SK-N-SH (cell line): ENCODE measurements around the gene P2RX4. TPM values are rescaled to one million over a fixed set of nuclear protein-coding genes. Genes with fewer than 3 reads are reported as not detected.

Source experiments
- CTCF ChIA-PET: fragments of 300-600, 350-600 bp; formaldehyde crosslinking; extraction: SDS; loops from one replicate; lab custom pipeline; 2021; lab: Yijun Ruan, JAX
- POLR2A ChIA-PET: fragments of 350-600 bp; sonication (Branson Sonifier 250); formaldehyde crosslinking; extraction: SDS; loops from one replicate; lab custom pipeline; 2020; ENCODE audit warnings: antibody characterized with exemption, inconsistent platforms; lab: Yijun Ruan, JAX
- DNase-seq: peaks from one replicate; pipeline ENCODE4 v3.0.0; 2012
- H2AFZ ChIP-seq: fragments of 200-600 bp; sonication (generic); 2 replicates; pipeline ENCODE4 v1.8.1; 2016; ENCODE audit warnings: antibody characterized with exemption, mild to moderate bottlenecking, low read depth
- H3F3A ChIP-seq: fragments of 200-600 bp; sonication (generic); replicated peaks from 2 replicates; pipeline ENCODE3; 2016; ENCODE audit warnings: antibody characterized with exemption, mild to moderate bottlenecking; ENCODE audit not compliant: insufficient read depth
- H3K27ac ChIP-seq, 2 experiments: fragments of 200-500 bp in 1 of 2; fragments of 200-600 bp in 1 of 2; sonication (Bioruptor generic) in 1 of 2; sonication (generic), shearing (Covaris generic) in 1 of 2; 2 replicates each; pipeline versions ENCODE4 v1.5.1 to v1.6.1; 2014 to 2016; ENCODE audit warnings: low read depth in 2 of 2, inconsistent platforms in 1 of 2, low read length in 1 of 2, mild to moderate bottlenecking in 1 of 2, mixed read lengths in 1 of 2
- H3K27me3 ChIP-seq: fragments of 200-600 bp; sonication (generic), shearing (Covaris generic); 2 replicates; pipeline ENCODE4 v1.6.1; 2016; ENCODE audit warnings: mixed run types; ENCODE audit not compliant: insufficient read depth
- H3K36me3 ChIP-seq, 2 experiments: fragments of 200-500 bp in 1 of 2; fragments of 200-600 bp in 1 of 2; sonication (Bioruptor generic) in 1 of 2; sonication (generic) in 1 of 2; replicated peaks in 1 of 2; 2 replicates each; pipeline versions ENCODE3 to v1.5.1; 2014 to 2016; ENCODE audit warnings: low read length in 1 of 2, mild to moderate bottlenecking in 1 of 2; ENCODE audit not compliant: insufficient read depth in 2 of 2, control insufficient read depth in 1 of 2
- H3K4me1 ChIP-seq, 2 experiments: fragments of 200-500 bp in 1 of 2; fragments of 200-600 bp in 1 of 2; sonication (Bioruptor generic) in 1 of 2; sonication (generic), shearing (Covaris generic) in 1 of 2; 2 replicates each; pipeline versions ENCODE4 v1.5.1 to v1.6.1; 2014 to 2016; ENCODE audit warnings: low read depth in 1 of 2, low read length in 1 of 2, mixed run types in 1 of 2; ENCODE audit not compliant: insufficient read depth in 2 of 2, control insufficient read depth in 1 of 2
- H3K4me2 ChIP-seq: fragments of 200-600 bp; sonication (generic), shearing (Covaris generic); 2 replicates; pipeline ENCODE4 v1.6.1; 2017; ENCODE audit warnings: mixed run types
- H3K4me3 ChIP-seq, 2 experiments: fragments of 200-500 bp in 1 of 2; fragments of 200-600 bp in 1 of 2; sonication (Bioruptor generic) in 1 of 2; sonication (generic), shearing (Covaris generic) in 1 of 2; 2 replicates each; pipeline versions ENCODE4 v1.5.1 to v1.8.1; 2014 to 2016; ENCODE audit warnings: low read depth in 2 of 2, inconsistent platforms in 1 of 2, low read length in 1 of 2, mild to moderate bottlenecking in 1 of 2, mixed read lengths in 1 of 2, moderate library complexity in 1 of 2
- H3K79me2 ChIP-seq: fragments of 200-600 bp; sonication (generic); 2 replicates; pipeline ENCODE4 v1.8.1; 2017; ENCODE audit warnings: mild to moderate bottlenecking; ENCODE audit not compliant: insufficient read depth
- H3K9ac ChIP-seq: fragments of 200-600 bp; sonication (generic); 2 replicates; pipeline ENCODE4 v1.6.1; 2017; ENCODE audit warnings: mixed run types
- H3K9me2 ChIP-seq: fragments of 200-600 bp; sonication (generic); 2 replicates; pipeline ENCODE4 v1.6.1; 2017; ENCODE audit warnings: mixed run types
- H3K9me3 ChIP-seq: fragments of 200-600 bp; sonication (generic); 2 replicates; pipeline ENCODE4 v1.6.1; 2017; ENCODE audit warnings: mixed run types, mild to moderate bottlenecking, moderate library complexity
- H4K20me1 ChIP-seq: fragments of 200-600 bp; sonication (generic); 2 replicates; pipeline ENCODE4 v1.6.1; 2017; ENCODE audit warnings: mild to moderate bottlenecking, mixed run types; ENCODE audit not compliant: insufficient read depth
- CHD2 ChIP-seq: fragments of 150-350 bp; IDR thresholded peaks from 2 replicates; pipeline ENCODE4 v1.6.1; 2018; ENCODE audit warnings: low read length; ENCODE audit not compliant: partially characterized antibody
- EP300 ChIP-seq, 2 experiments: IDR thresholded peaks; 2 replicates each; pipeline versions ENCODE4 v1.4.0 to v1.6.1; 2012; ENCODE audit warnings: borderline replicate concordance in 1 of 2, low read depth in 1 of 2, low read length in 1 of 2
- IRF3 ChIP-seq: fragments of 150-350 bp; IDR thresholded peaks from 2 replicates; pipeline ENCODE4 v1.6.1; 2016; ENCODE audit warnings: mild to moderate bottlenecking, low read depth, low read length
- MAX ChIP-seq: IDR thresholded peaks from 2 replicates; pipeline ENCODE4 v1.4.0; 2012; ENCODE audit warnings: low read depth
- NFIC ChIP-seq: IDR thresholded peaks from 2 replicates; pipeline ENCODE4 v1.4.0; 2012; ENCODE audit warnings: borderline replicate concordance
- RAD21 ChIP-seq: IDR thresholded peaks from 2 replicates; pipeline ENCODE4 v1.6.1; 2012; ENCODE audit warnings: mild to moderate bottlenecking, low read length
- RCOR1 ChIP-seq: fragments of 150-350 bp; IDR thresholded peaks from 2 replicates; pipeline ENCODE4 v1.6.1; 2017; ENCODE audit warnings: antibody characterized with exemption, low read length
- TEAD4 ChIP-seq: IDR thresholded peaks from 2 replicates; pipeline ENCODE4 v1.4.0; 2012; ENCODE audit warnings: mild to moderate bottlenecking, borderline replicate concordance; ENCODE audit not compliant: insufficient read depth
- WGBS: methylation state at CpG from one replicate; pipeline ENCODE4 v1.1.6; 2017; ENCODE audit warnings: low lambda C conversion rate; 5-methylcytosine and 5-hydroxymethylcytosine counted together
- polyA plus RNA-seq, 3 experiments: library from polyadenylated mRNA; depleted of rRNA; stranded (reverse); fragments of >200 nt; gene quantifications; 2 replicates each; pipeline ENCODE4 v1.2.3, GENCODE V29; 2012

Gene P2RX4
- polyA plus RNA-seq, 1 of the 3 experiments (the other 2 are of a cell fraction), result 32.2 TPM

- no peak overlapping the region for H3K4me3 ChIP-seq
- no peak overlapping the region for H3K9ac ChIP-seq
- H3K4me1 ChIP-seq, result peaks cover 0 to 4% of the 10 kb centered on the region in 2 experiments; a peak in 1 of 4 replicates
- H3K79me2 ChIP-seq, result no peaks in the 10 kb centered on the region
- no peak overlapping the region for H3K27ac ChIP-seq
- peaks cover 0 to 8% of the 10 kb centered on the region in 2 experiments for H3K36me3 ChIP-seq
- TF ChIP-seq EP300 (IDR thresholded peaks at IDR 0.05; ENCODE audit: borderline replicate concordance in 1 of 2, low read depth in 1 of 2, low read length in 1 of 2) (no peak), IRF3 (no peak), TEAD4 (no peak), NFIC (no peak), CHD2 (no peak)
- TF ChIP-seq, all 33 proteins: peak for 0
- Histone ChIP-seq H3K27me3 (no peaks in the 10 kb centered on the region), H3K9me3 (no peaks in the 10 kb centered on the region), H2AFZ (no peak overlapping the region), H3K4me2 (no peak overlapping the region), H4K20me1 (no peaks in the 10 kb centered on the region), H3K9me2 (no peaks in the 10 kb centered on the region), H3F3A (no peaks in the 10 kb centered on the region)
- 88% methylated on average over 7 of the region's 7 CpGs for WGBS
- CTCF ChIA-PET, result interaction anchor here (3.4 kb wide), 1 partner anchor 10 kb away, joined by 35 read pairs; no protein-coding TSS in a partner anchor
- no peak for DNase-seq
- POLR2A ChIA-PET, result no interaction called here
Measured at GRCh38 chr12:121240062-121240420, 30.1 kb downstream of the P2RX4 start.

GRCh38 chr12:121240484-121241101 lies 30.7 kb downstream of the P2RX4 start:
- DNase-seq, result no peak
- Histone ChIP-seq H2AFZ (no peak overlapping the region), H3K9me2 (no peaks in the 10 kb centered on the region), H3K4me1 (peaks cover 0 to 4% of the 10 kb centered on the region in 2 experiments; a peak in 1 of 4 replicates), H3K27me3 (no peaks in the 10 kb centered on the region), H3K36me3 (peaks cover 0 to 8% of the 10 kb centered on the region in 2 experiments), H3K27ac (no peak overlapping the region), H3K9ac (no peak overlapping the region), H3F3A (no peaks in the 10 kb centered on the region), H4K20me1 (no peaks in the 10 kb centered on the region), H3K79me2 (no peaks in the 10 kb centered on the region), H3K9me3 (no peaks in the 10 kb centered on the region), H3K4me3 (no peak overlapping the region), H3K4me2 (no peak overlapping the region)
- TF ChIP-seq MAX (no peak), RCOR1 (no peak), RAD21 (no peak)
- 93% methylated on average over 26 of the region's 38 CpGs for WGBS
- POLR2A ChIA-PET, result no interaction called here
- CTCF ChIA-PET, result interaction anchor here (3.4 kb wide), 1 partner anchor 10 kb away, joined by 35 read pairs; no protein-coding TSS in a partner anchor
